Right forelimb (tissue), 1 donor: ENCODE measurements around the gene U2SURP.
"Not testable (repeated sequence)": the region's sequence is repeated elsewhere in the genome, so short reads cannot be mapped to it uniquely, and the experiment has no call there.

Source experiments
- DNase-seq: peaks from one replicate; pipeline ENCODE4 v3.0.0-alpha.2; 2018

The U2SURP gene

DNA sequence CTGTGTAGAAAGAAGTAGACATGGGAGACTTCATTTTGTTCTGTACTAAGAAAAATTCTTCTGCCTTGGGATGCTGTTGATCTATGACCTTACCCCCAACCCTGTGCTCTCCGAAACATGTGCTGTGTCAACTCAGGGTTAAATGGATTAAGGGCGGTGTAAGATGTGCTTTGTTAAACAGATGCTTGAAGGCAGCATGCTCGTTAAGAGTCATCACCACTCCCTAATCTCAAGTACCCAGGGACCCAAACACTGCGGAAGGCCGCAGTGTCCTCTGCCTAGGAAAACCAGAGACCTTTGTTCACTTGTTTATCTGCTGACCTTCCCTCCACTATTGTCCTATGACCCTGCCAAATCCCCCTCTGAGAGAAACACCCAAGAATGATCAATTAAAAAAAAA is 72.6 kb downstream of the U2SURP start:
- not testable (repeated sequence) for DNase-seq

DNA sequence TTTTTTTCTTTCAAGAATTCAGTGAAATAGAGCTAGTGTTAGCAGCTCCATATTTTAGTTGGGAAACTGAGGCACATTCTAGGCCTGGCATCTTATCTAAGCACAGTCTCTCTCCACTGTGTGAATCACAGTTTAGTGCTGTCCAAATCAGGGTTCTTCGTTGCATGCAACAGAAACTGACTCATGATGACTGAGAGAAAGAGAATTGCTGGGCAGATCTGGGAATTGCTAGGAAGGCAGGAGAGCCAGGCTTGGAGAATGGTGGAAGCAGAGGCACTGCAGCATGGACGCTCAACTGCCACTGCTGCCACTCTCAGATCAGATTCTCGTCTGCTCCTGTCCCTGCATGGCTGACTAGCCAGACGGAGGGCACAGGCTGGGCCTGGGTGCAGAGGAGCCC is 77.5 kb downstream of the U2SURP start:
- no peak for DNase-seq

DNA sequence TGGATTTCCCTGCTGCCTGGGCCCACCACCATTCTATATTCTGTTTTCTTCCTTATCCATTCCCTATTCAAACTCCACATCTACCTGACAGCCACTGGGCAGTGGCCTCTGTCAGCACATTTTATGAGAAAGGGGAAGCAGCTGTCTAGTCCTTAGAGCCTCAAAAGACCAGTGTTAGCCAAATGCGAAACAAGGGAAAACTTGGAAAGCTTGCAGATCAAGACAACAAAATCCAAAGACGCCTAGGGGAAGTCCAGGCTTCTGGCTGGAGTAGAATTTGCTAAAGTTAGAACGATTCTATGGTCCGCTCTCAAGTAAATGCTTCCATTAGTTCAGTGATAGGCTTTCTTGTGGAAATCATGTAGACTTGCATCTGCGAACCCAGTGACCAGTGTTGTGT is 78.8 kb downstream of the U2SURP start:
- no peak for DNase-seq

DNA sequence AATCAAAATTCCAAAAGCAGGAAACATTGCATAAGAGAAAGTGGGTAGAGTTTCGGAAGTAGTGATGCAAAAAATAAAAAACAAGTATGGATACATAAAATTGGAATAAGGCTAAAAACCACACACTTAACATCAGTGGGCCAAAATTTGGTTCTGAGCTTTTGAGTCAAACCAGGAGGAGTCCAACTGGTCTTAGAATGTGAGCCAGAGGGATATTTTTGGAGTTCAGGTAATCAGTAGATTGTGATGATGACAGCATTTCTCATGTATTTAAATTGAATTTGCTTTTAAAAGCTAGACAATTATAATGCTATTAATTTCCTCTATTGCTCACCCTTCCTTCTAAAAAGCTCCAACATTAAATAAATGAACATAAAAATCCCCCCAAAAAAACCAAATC is 80.0 kb downstream of the U2SURP start:
- no peak for DNase-seq

DNA sequence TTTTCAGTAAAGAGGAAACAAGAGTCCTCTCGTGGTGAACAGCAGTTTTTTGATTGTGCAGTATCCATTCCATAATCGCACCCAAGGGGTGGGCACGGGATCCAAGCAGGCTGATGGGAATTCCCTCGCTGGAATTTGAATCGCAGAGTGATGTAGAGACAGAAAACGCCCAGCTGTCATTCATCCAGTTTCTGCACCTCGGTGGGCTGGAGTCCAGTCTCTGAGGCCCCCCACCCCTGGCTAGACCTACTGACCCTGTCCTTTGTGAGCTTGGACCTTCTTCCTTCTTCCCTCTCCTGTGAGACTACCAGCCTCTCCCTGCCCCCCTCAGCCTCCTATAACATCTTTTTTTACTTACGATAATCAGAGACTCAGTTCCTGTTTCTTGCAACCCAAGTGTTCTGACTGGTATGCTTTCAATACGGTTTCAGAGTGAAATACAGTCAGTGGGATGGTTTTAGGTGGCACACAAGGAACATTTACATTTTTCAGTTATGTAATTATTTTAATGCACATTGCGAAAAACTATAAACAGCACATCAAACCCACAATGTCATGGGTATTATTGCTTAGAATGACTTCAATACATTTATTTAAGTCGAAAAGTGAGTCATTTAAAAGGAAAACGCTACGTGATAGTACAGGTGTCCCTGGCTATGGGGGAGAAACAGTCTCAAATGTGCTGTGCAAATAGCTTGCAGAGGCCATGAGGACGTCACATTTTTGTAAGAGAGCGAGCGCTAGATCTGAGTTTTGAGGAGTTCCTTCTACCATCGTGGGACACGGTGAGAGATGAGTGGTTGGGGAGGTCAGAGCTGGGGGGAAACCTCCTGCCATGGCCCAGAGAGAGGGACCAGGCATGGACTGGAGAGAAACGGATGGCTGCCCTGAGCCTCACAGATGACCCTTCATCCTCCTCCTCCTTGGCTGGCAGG is 80.7 kb downstream of the U2SURP start:
- no peak for DNase-seq

DNA sequence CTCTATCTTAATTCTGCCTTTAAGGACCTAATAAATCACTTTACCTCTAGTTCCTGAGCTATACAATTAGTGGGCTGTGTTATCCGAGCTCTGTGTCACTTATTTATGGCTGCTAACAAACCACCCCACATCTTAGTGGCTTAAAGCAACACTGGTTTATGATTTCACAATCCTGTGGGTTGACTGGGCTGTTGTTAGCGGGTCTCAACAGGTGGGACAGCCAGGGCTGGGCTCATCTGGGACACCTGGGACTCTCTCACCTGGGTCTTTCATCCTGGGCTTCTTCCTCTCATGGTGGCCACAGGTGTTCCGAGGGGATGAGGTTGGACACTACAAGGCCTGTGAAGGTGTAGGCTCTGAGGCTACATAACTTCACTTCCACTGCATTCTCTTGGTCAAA is 82.4 kb downstream of the U2SURP start:
- no peak for DNase-seq

DNA sequence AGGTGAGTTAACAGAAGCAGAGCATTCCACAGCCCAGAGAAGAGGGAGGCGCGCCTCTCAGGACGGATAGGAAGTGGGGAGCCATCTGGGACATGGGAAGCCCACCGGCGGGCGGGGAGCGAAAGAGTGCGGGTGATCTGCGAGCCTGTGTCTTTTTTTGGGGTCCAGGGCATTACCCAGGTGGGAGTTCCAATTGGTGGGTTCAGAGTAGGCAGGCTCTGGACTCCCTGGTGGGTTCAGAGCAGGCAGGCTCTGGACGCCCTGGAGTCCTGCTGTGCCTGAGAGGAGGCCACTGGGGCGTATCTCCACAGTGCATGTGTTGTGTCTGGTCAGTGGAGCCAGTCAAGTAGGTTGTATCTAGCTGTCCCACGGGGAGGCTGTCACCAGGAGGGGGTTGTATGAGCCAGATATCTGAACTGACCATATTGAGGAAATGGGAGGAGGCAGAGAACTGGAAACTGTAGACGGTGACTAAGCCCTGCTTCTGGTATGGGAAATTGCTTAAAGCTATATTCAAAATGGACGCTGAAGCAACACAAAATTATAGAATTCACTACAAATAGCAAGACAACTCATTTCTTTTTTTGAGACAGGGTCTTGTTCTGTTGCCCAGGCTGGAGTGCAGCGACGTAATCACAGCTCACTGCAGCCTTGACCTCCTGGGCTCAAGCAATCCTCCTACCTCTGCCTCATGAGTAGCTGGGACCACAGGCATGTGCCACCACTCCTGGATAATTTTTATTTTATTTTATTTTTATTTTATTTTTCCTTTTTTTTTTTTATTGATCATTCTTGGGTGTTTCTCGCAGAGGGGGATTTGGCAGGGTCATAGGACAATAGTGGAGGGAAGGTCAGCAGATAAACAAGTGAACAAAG is 83.7 kb downstream of the U2SURP start:
- no peak for DNase-seq

DNA sequence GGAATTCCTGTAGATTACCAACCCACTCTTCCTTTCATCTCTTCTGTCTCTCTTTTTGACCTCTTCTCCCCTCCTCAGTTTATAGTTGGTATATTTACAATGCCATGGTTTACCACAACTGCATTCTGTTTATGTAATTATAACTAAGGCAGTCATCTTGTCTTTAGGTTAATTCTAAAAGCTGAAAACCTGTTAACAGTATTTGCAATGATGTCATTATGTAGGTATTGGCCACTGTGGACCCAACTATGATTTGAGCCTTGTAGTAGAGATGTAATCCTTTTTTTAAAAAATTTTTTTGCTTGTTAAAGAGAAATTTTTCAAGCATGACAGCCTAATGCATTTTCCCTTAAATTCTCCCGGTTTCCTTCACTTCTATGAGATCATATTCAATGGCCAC is 87.5 kb downstream of the U2SURP start:
- DNase-seq = no peak

DNA sequence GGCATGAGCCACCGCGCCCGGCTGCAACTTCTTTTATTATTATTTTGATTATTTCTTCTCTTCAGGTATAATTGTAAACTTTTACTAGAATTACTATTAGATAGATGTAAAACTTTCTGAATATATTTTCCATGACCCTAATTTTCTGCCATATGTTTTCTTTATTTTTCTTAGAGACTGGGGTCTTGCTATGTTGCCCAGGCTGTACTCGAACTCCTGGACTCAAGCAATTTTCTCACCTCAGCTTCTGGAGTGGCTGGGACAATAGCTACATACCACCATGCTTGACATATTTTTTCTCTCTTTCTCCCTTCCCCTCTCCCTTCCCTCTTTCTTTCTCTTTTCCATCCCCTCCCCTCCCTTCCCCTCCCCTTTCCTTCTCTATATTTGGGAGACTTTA is 88.6 kb downstream of the U2SURP start:
- DNase-seq = no peak

DNA sequence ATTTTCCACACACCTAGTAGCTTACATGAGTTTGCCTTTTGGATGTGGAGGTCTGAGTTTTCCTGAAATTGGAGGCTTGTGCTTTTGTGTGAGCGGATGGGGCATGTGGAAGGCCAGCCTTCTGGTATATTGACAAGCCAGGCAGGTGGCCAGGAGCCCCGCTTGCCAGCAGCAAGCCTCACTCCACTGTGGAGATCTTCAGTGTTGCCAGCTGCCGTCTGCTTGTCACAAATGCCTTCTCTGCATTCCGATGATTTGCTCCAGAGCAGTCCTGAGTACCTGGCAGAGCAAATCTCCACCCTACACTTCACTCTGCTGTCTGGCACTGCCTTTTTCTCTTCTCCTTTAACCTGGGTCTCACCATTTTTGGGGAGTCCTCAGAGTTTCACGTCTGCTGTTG is 89.1 kb downstream of the U2SURP start:
- DNase-seq = peak; percentile 61

DNA sequence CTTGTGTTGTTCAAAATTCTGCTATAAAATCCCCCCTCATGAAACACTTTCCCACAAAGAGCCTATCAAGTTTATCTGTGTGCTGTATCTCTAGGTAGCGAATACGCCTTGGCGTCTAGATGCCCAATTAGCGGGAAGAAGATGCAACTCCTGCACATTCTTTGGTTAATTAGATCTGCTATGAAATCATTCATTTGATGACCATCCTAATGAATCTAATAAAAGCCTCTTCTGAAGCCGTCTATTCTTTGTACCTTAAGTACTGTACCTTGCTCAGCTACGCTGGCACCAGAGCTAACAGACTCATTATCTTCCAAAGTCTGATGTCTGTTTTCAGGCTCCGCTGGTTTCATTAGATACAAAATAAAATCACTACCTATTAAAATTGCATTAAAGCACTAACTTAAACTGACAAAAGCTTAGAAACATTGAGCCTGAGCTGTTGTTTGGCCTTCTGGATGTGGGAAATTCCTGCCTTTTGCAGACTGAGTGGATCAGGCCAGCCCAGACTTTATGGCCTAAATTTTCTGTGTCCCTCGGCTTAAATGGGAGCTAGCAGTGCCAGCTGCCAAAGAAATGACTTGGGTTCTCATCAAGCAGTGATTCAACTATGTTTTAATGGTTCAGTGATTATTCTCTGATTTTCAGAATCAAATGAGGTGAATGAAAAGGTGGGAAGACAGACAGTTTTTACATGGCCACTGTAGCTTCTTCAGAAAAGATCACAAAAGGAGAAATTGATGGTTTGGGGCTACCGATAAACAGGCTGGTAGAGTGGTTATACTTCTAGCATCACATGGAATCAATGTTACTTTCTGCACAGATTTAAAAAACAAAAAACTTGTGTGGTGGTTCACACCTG is 89.8 kb downstream of the U2SURP start:
- no peak for DNase-seq

DNA sequence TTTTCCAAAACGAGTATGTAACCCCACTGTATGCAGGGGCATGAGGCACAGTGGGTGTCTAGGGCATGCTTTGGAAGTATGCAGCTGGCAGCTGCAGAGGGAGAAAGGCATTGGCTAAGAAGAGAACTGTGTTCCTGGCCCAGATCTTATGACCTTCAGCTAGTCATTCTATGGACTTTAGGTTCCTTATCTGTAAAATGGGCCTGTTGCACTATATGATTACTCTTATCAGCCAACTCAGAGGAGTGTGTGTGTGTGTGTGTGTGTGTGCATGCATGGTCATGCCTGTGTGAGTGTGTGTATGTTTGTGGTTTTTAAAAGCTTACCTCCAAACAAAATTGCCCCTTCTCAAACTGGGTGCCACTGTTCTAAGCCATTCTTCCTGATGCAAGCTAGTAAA is 90.8 kb downstream of the U2SURP start:
- no peak for DNase-seq

DNA sequence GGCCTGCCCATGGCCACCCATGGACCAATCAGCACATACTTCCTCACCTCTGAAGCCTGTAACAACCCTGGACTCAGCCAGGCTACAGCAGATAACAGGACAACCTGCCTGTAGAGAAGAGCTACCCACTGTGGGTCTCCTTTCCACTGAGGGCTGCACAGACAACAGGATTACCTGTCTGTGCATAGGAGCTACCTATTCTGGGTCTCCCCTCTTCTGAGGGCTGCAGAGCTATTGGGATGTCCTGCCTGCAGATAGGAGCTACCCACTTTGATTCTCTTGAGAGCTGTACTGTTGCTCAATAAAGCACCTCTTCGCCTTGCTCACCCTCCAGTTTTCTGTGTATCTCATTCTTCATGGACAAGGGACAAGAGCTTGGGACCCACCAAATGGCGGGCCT is 94.4 kb downstream of the U2SURP start:
- DNase-seq = no peak

DNA sequence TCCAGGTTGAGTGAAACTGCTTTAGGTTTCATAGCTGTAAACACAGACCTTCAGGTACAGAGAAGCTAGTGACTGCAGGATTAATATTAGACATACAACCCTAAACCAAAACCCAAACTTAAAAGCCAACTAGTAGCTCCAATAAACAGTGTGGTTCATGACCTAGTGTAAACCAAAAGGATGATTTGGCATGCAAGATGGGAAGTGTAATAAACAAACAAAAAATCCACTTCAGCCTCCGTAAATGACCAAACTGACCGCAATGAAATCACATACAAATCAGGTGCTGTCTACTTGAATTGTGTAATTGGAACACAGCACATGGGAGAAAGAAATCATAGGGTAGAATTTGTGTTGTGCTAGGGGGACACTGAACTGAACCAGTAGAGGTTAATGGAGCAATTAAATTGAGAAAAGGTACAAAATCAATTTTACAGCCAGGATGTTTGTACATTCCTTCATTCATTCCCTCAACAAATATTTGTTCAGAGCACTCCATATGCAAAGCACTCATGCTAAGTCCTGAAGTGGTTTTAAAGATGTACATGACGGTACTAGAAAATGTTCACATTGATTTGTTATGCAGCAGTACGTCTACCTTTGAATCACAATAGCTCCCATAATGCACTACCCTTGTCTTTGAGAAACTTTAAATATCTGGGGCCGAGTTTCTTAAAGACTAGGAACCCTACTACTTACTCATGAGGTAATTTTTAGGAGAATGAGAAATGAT is 96.8 kb downstream of the U2SURP start:
- DNase-seq = no peak

DNA sequence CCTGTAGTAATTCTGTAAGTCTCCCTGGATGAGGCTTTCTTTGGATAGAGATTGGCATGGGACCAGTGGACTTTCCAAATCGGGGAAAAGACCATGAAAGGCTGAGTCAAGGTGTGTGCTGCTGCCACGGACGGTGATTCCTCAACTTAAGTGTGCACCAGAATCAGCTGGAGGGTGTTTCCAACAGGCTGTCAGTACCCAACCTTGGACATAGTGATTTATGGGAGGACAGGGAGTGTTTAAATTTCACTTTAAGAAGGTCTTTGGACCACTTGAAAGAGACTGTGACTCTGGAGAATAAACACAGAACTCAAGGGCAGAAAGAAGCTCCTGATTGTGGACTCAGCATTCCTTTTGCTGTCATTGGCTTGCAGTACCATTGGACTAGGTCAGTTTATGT is 97.8 kb downstream of the U2SURP start:
- DNase-seq = no peak

DNA sequence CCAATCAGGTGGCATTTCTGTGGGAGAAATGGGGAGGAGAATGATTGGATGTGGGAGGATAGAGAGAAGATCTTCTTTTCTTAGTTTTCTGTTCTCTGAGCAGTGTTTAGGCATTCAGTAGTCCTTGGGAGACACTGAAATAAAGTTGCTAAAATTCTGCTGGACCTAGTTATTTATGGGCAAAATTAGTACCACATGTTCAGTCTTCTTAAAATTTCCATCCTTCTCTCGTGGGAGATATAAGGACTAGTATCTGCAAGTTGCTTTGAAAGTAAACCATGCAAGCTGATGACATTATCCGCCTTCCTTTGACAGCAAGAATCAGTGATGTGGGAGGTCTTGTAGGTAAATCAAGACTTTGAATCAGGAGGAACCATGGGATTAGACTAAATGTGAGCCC is 98.3 kb downstream of the U2SURP start:
- DNase-seq = no peak

DNA sequence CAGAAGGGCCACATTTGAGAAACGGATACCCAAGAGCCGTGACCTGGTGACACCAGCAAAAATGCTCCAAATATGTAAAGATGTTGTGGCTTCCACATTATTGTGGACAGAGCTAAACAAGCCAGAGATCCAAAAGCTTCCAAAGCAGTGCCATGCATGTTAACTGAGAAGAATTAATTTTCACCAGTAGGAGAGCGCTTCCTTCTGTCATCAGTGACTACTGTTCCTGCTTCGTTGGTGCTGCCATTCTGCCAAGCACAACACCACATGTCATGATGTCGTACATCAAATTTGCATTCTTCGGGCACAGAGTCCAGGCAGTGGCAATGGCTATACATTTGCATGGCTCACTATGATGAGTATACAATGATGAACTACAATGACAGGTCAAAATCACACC is 99.1 kb downstream of the U2SURP start:
- DNase-seq = no peak

DNA sequence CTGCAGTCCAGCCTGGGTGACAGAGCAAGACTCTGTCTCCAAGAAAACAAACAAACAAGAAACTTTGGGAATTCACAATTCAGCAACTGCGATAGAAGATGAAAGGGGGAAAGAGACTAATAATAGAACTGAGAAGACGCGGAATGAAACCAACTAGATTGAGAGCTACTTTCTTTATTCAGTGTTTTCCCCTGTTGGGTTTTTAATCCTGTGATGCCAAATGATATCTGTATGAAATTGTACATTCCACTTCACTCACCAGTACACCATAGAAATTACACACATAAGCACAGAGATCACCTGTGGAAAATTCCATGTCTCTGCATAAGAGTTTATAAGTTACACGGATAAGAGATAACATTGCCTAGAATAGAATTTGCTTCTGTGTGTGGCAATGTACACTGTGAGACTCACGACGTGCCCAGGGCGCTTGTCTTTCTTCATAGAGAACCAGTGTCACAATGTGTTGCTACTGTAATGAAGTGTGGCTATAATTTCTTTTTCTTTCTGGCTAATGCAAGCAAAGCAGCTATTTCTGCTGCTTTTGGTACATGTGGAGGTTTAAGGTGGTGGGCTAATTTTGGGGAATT is 100.5 kb downstream of the U2SURP start:
- DNase-seq = no peak

DNA sequence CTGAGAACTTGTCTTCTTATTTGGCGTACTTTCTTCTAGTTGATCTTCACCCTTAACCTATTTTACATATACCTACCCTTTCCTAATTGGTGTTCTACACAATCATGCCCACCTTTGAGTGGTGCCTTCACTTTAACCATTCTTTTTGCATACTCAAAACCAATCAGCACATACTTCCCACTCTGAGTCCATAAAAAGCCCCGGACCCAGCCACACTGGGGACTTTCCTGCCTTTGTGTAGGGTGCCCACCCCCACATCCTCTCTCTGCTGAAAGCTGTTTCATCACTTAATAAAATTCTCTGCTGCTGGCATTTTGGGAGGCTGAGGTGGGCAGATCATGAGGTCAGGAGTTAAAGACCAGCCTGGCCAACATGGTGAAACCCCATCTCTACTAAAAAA is 102.3 kb downstream of the U2SURP start:
- no peak for DNase-seq

DNA sequence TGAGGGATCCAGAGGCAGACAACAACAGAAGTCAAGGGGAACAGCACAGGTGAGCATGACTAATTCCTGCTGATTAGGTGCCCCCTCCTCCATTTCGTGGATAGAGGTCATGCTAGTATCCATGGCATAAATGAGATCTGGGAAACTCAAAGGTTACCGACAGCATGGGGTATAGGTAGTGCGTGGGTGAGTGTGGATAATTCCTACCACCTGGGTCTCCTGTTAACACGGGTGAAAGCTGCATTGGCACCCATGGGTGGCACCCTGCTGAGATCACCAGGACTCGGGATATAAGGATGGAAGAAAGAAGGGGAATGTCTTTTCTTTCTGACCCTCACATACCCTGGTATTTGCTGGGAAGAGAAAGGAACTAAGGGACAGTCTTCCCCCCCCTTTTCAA is 103.8 kb downstream of the U2SURP start:
- no peak for DNase-seq

DNA sequence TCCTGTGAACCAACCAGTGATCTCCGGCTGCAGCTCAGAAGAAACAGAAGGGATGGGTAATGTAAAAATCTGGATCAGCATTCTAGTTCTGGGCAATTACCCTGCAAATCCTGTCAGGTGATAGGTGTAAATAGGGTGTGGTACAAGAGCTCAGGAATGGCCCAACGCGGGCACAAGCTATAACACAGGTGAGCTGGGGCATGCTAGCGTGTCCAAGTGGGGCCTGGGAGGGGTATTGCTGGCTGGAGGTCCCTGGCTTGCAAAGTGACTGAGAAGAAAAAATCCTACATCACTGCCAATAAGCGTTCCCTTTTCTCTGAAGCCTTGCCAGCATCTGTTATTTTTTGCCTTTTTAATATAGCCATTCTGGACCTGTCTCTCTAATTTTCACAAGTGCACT is 108.5 kb downstream of the U2SURP start:
- no peak for DNase-seq
